IPS-18c (cell line): ENCODE results near the gene FAM216A.
"Not testable (repeated sequence)": the region's sequence is repeated elsewhere in the genome, so short reads cannot be mapped to it uniquely, and the experiment has no call there.

Source experiments
- H3K4me3 ChIP-seq: 2 replicates; pipeline ENCODE4 v1.7.0; 2013; ENCODE audit warnings: low read depth, mild to moderate bottlenecking, low read length, moderate library complexity; ENCODE audit not compliant: insufficient read depth
- H3K9me3 ChIP-seq: one replicate; pipeline ENCODE4 v1.6.1; 2013; ENCODE audit warnings: mild to moderate bottlenecking, low read length, moderate library complexity; ENCODE audit not compliant: control insufficient read depth, insufficient read depth

Gene FAM216A

GRCh38 chr12:110468214-110469048, at the start of gene FAM216A, which contains the start of gene GPN3:
Gene FAM216A, plus strand, starts transcription at chr12:110468845. Its CDS starts 31 bp downstream, at chr12:110468876.
Gene GPN3, minus strand, starts transcription at chr12:110468257. Its CDS starts 54 bp downstream, at chr12:110468203.
- H3K9me3 ChIP-seq = no peaks in the 10 kb centered on the region
- peak within 1 kb of the TSS; percentile 96 for H3K4me3 ChIP-seq

GRCh38 chr12:110420644-110421043, 48.0 kb upstream of the FAM216A start:
- H3K4me3 ChIP-seq, H3K9me3 ChIP-seq: not testable (repeated sequence)

- H3K9me3 ChIP-seq = no peaks in the 10 kb centered on the region
- H3K4me3 ChIP-seq = no peak overlapping the region
These were observed 47.4 kb upstream of the FAM216A start for GRCh38 chr12:110421159-110421661.

- H3K9me3 ChIP-seq = no peaks in the 10 kb centered on the region
These were observed 46.9 kb upstream of the FAM216A start for GRCh38 chr12:110421701-110422100.

GRCh38 chr12:110424237-110424636, 44.4 kb upstream of the FAM216A start:
- Histone ChIP-seq H3K9me3 (no peaks in the 10 kb centered on the region), H3K4me3 (no peak overlapping the region)

More at GRCh38 chr12:110421701-110422100, 46.9 kb upstream of the FAM216A start:
- H3K4me3 ChIP-seq = no peak overlapping the region

- H3K4me3 ChIP-seq = no peak overlapping the region
- no peaks in the 10 kb centered on the region for H3K9me3 ChIP-seq
These were observed 42.2 kb upstream of the FAM216A start for GRCh38 chr12:110426406-110426805.

GRCh38 chr12:110429676-110430075, 39.0 kb upstream of the FAM216A start:
- not testable (repeated sequence) for H3K4me3 ChIP-seq, H3K9me3 ChIP-seq

GRCh38 chr12:110431957-110432587, 36.6 kb upstream of the FAM216A start:
- no peak overlapping the region for H3K4me3 ChIP-seq
- H3K9me3 ChIP-seq = no peaks in the 10 kb centered on the region

GRCh38 chr12:110436231-110436630, 32.4 kb upstream of the FAM216A start:
- Histone ChIP-seq H3K4me3 (no peak overlapping the region), H3K9me3 (no peaks in the 10 kb centered on the region)

GRCh38 chr12:110444455-110444854, 24.2 kb upstream of the FAM216A start:
- no peak overlapping the region for H3K4me3 ChIP-seq
- H3K9me3 ChIP-seq = no peaks in the 10 kb centered on the region

- H3K9me3 ChIP-seq = no peaks in the 10 kb centered on the region
These were observed 18.7 kb upstream of the FAM216A start, which contains the start of gene ARPC3 for GRCh38 chr12:110449799-110450497. Gene ARPC3, minus strand, starts transcription at chr12:110450337. Its CDS starts 77 bp downstream, at chr12:110450260.

GRCh38 chr12:110451263-110451662, 17.4 kb upstream of the FAM216A start:
- Histone ChIP-seq H3K4me3 (no peak overlapping the region), H3K9me3 (no peaks in the 10 kb centered on the region)

More at GRCh38 chr12:110449799-110450497, 18.7 kb upstream of the FAM216A start, which contains the start of gene ARPC3:
- peak within 1 kb of the TSS; percentile 95 for H3K4me3 ChIP-seq

GRCh38 chr12:110453569-110454296, 14.9 kb upstream of the FAM216A start:
- Histone ChIP-seq H3K9me3 (no peaks in the 10 kb centered on the region), H3K4me3 (no peak overlapping the region)

- no peak overlapping the region for H3K4me3 ChIP-seq
These were observed 9.9 kb upstream of the FAM216A start for GRCh38 chr12:110458756-110459155.

GRCh38 chr12:110461189-110461588, 7.5 kb upstream of the FAM216A start:
- H3K4me3 ChIP-seq, H3K9me3 ChIP-seq: not testable (repeated sequence)

More at GRCh38 chr12:110458756-110459155, 9.9 kb upstream of the FAM216A start:
- H3K9me3 ChIP-seq = no peaks in the 10 kb centered on the region

GRCh38 chr12:110465024-110465423, 3.6 kb upstream of the FAM216A start:
- Histone ChIP-seq H3K9me3 (no peaks in the 10 kb centered on the region), H3K4me3 (no peak overlapping the region)

GRCh38 chr12:110465765-110466164, 2.9 kb upstream of the FAM216A start:
- H3K4me3 ChIP-seq, H3K9me3 ChIP-seq: not testable (repeated sequence)
